ENCODE measurements around the gene RPS6KB2. TPM values are rescaled to one million over a fixed set of nuclear protein-coding genes. Genes with fewer than 3 reads are reported as not detected.
"Not testable (repeated sequence)": the region's sequence is repeated elsewhere in the genome, so short reads cannot be mapped to it uniquely, and the experiment has no call there.

The RPS6KB2 gene
- total RNA-seq, 5 donors from 2014 or later (not counting 1 experiment from before 2014, with no cell fraction given), result 60.3 to 88.0 (median 81.9) TPM

GRCh38 chr11:67464411-67465188 is 36.3 kb downstream of the RPS6KB2 start:
- WGBS (ENCODE audit: insufficient coverage), result 17% methylated on average over 24 of the region's 56 CpGs
- ChIA-PET CTCF (no interaction called here), POLR2A (no interaction called here)
- Histone ChIP-seq H3K27ac (ENCODE audit: low read length) (peak overlapping the region; percentile 85), H3K27me3 (replicated peaks in 1 of 2; ENCODE audit: control insufficient read depth in 2 of 2, extremely low read depth in 1 of 2, insufficient read depth in 2 of 2, low read length in 1 of 2) (no peaks in the 10 kb centered on the region), H3K4me3 (ENCODE audit: control insufficient read depth in 1 of 2, extremely low read depth in 1 of 2, low read length in 1 of 2) (peak overlapping the region; percentile 60 to 86), H3K4me1 (ENCODE audit: control insufficient read depth in 1 of 2, extremely low read depth in 1 of 2, insufficient read depth in 2 of 2, low read length in 2 of 2) (peaks cover 11 to 59% of the 10 kb centered on the region in 2 experiments), H3K9me3 (no peaks in the 10 kb centered on the region), H3K36me3 (ENCODE audit: control insufficient read depth in 2 of 2, extremely low read depth in 1 of 2, insufficient read depth in 1 of 2, low read length in 1 of 2) (peaks cover 4 to 7% of the 10 kb centered on the region in 2 donors)
- H3K4me3 Mint-ChIP-seq, result peak overlapping the region; percentile 78 to 82 (median 81)
- DNase-seq (peak; percentile 80 to 94 (median 91)), ATAC-seq (replicated peaks in 1 of 4) (peak; percentile 78 to 82 (median 80))
- H3K4me1 Mint-ChIP-seq, result peaks cover 36 to 49% (median 36%) of the 10 kb centered on the region in 3 donors
- H3K9me3 Mint-ChIP-seq, result no peaks in the 10 kb centered on the region
- H3K27me3 Mint-ChIP-seq, result no peaks in the 10 kb centered on the region
- H3K27ac Mint-ChIP-seq, result peak overlapping the region; percentile 94 to 96
- H3K36me3 Mint-ChIP-seq, result no peaks in the 10 kb centered on the region

DNA sequence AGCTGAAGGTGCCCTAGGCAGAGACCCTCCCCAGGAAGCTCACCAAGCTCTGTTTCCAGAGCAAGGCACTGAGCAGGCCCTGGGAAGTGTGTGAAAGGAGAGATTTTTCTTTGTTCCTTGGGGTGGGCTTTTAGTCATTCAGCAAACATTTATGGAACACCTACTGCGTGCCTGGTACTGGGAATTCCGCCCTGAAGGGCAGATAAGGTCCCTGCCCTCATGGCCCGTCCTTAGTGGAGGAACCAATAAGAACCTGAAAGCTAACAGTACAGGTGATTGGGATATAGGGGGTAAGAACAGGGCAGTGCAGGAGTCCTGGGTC is 36.9 kb downstream of the RPS6KB2 start:
- POLR2A ChIA-PET, result no interaction called here
- H3K27me3 Mint-ChIP-seq, result no peaks in the 10 kb centered on the region
- Histone ChIP-seq H3K4me3 (ENCODE audit: control insufficient read depth in 1 of 2, extremely low read depth in 1 of 2, low read length in 1 of 2) (peak overlapping the region; percentile 60 to 86), H3K36me3 (ENCODE audit: control insufficient read depth in 2 of 2, extremely low read depth in 1 of 2, insufficient read depth in 1 of 2, low read length in 1 of 2) (peaks cover 4 to 7% of the 10 kb centered on the region in 2 donors), H3K4me1 (ENCODE audit: control insufficient read depth in 1 of 2, extremely low read depth in 1 of 2, insufficient read depth in 2 of 2, low read length in 2 of 2) (peaks cover 11 to 63% of the 10 kb centered on the region in 2 experiments), H3K27ac (ENCODE audit: low read length) (peak overlapping the region; percentile 85), H3K9me3 (no peaks in the 10 kb centered on the region), H3K27me3 (replicated peaks in 1 of 2; ENCODE audit: control insufficient read depth in 2 of 2, extremely low read depth in 1 of 2, insufficient read depth in 2 of 2, low read length in 1 of 2) (no peaks in the 10 kb centered on the region)
- CTCF ChIA-PET, result interaction anchor here in 1 of 2 donors (0.6 kb wide), 1 partner anchor 34 kb away, joined by 3 read pairs; no protein-coding TSS in a partner anchor
- DNase-seq (no peak), ATAC-seq (replicated peaks in 1 of 4) (no peak)
- WGBS (ENCODE audit: insufficient coverage), result 77% methylated on average over 3 of the region's 3 CpGs
- H3K27ac Mint-ChIP-seq, result peak overlapping the region; percentile 94 to 96
- H3K36me3 Mint-ChIP-seq, result no peaks in the 10 kb centered on the region
- peaks cover 33 to 44% (median 36%) of the 10 kb centered on the region in 3 donors for H3K4me1 Mint-ChIP-seq
- H3K4me3 Mint-ChIP-seq, result peak overlapping the region; percentile 78 to 82 (median 81)
- no peaks in the 10 kb centered on the region for H3K9me3 Mint-ChIP-seq

GRCh38 chr11:67465530-67465929 is 37.2 kb downstream of the RPS6KB2 start:
- H3K27me3 Mint-ChIP-seq; H3K9me3 Mint-ChIP-seq; H3K27me3 ChIP-seq (replicated peaks in 1 of 2; ENCODE audit: control insufficient read depth in 2 of 2, extremely low read depth in 1 of 2, insufficient read depth in 2 of 2, low read length in 1 of 2); ATAC-seq (replicated peaks in 1 of 4); DNase-seq; H3K9me3 ChIP-seq; H3K36me3 Mint-ChIP-seq; H3K36me3 ChIP-seq (ENCODE audit: control insufficient read depth in 2 of 2, extremely low read depth in 1 of 2, insufficient read depth in 1 of 2, low read length in 1 of 2); POLR2A ChIA-PET: not testable (repeated sequence)
- Mint-ChIP-seq H3K27ac (peak overlapping the region; percentile 94 to 96), H3K4me3 (peak overlapping the region; percentile 78 to 82 (median 81)), H3K4me1 (peaks cover 32 to 42% (median 36%) of the 10 kb centered on the region in 3 donors)
- Histone ChIP-seq H3K4me3 (ENCODE audit: control insufficient read depth in 1 of 2, extremely low read depth in 1 of 2, low read length in 1 of 2) (peak overlapping the region; percentile 60 to 86), H3K4me1 (ENCODE audit: control insufficient read depth in 1 of 2, extremely low read depth in 1 of 2, insufficient read depth in 2 of 2, low read length in 2 of 2) (peaks cover 11 to 63% of the 10 kb centered on the region in 2 experiments), H3K27ac (ENCODE audit: low read length) (peak overlapping the region; percentile 85)
- WGBS (ENCODE audit: insufficient coverage), result no CpG with 5 or more reads among the region's 2 CpGs
- CTCF ChIA-PET, result interaction anchor here in 1 of 2 donors (0.6 kb wide), 1 partner anchor 34 kb away, joined by 3 read pairs; no protein-coding TSS in a partner anchor

GRCh38 chr11:67466367-67466766 is 38.1 kb downstream of the RPS6KB2 start:
- WGBS (ENCODE audit: insufficient coverage), result 100% methylated on average over 2 of the region's 5 CpGs
- peak overlapping the region in 2 of 3 donors; percentile 47 to 88 for H3K4me3 Mint-ChIP-seq
- H3K9me3 Mint-ChIP-seq, result no peaks in the 10 kb centered on the region
- no peaks in the 10 kb centered on the region for H3K27me3 Mint-ChIP-seq
- Histone ChIP-seq H3K4me3 (ENCODE audit: control insufficient read depth in 1 of 2, extremely low read depth in 1 of 2, low read length in 1 of 2) (no peak overlapping the region), H3K27ac (ENCODE audit: low read length) (no peak overlapping the region), H3K27me3 (replicated peaks in 1 of 2; ENCODE audit: control insufficient read depth in 2 of 2, extremely low read depth in 1 of 2, insufficient read depth in 2 of 2, low read length in 1 of 2) (no peaks in the 10 kb centered on the region), H3K4me1 (ENCODE audit: control insufficient read depth in 1 of 2, extremely low read depth in 1 of 2, insufficient read depth in 2 of 2, low read length in 2 of 2) (peaks cover 11 to 63% of the 10 kb centered on the region in 2 experiments), H3K36me3 (ENCODE audit: control insufficient read depth in 2 of 2, extremely low read depth in 1 of 2, insufficient read depth in 1 of 2, low read length in 1 of 2) (peaks cover 4 to 7% of the 10 kb centered on the region in 2 donors), H3K9me3 (no peaks in the 10 kb centered on the region)
- ChIA-PET CTCF (no interaction called here), POLR2A (no interaction called here)
- DNase-seq (no peak), ATAC-seq (replicated peaks in 1 of 4) (no peak)
- no peaks in the 10 kb centered on the region for H3K36me3 Mint-ChIP-seq
- peak overlapping the region; percentile 66 to 89 for H3K27ac Mint-ChIP-seq
- H3K4me1 Mint-ChIP-seq, result peaks cover 32 to 43% (median 36%) of the 10 kb centered on the region in 3 donors

GRCh38 chr11:67466962-67467771 is 38.9 kb downstream of the RPS6KB2 start:
- H3K9me3 ChIP-seq, result no peaks in the 10 kb centered on the region
- no peak overlapping the region for H3K27ac ChIP-seq (ENCODE audit: low read length)
- 92% methylated on average over 8 of the region's 11 CpGs for WGBS (ENCODE audit: insufficient coverage)

DNA sequence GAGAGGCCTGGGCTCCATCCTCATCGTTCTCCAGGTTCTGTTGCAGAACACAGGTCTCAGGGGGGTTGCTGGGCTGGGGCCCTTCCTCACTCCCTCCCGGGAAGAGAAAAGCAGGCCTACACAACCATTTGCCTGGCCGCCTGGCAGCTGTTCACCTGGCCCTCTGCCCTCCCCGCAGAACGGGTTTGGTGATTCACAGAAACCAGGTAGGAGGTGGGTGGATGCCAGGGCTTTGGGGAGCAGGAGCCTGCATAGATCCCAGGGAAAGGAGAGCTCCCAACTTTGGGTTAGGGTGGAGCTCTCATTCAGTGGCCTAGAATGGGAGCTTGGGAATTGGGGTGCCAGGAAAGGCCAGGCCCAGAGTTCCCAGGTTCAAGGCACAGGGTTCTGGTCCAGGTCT is 39.8 kb downstream of the RPS6KB2 start:
- ChIA-PET CTCF (interaction anchor here in 1 of 2 donors (0.5 to 1.5 kb wide), 3 partner anchors 14 to 66 kb away, joined by 3 to 10 read pairs (median 7); partner anchors contain the start of genes PPP1CA and PTPRCAP), POLR2A (interaction anchor here (0.6 to 1.3 kb wide), 2 partner anchors 27 to 31 kb away, joined by 3 to 4 read pairs; no protein-coding TSS in a partner anchor)
- WGBS (ENCODE audit: insufficient coverage), result 50% methylated on average over 3 of the region's 5 CpGs
- H3K9me3 Mint-ChIP-seq, result no peaks in the 10 kb centered on the region
- H3K4me3 Mint-ChIP-seq, result peak overlapping the region; percentile 83 to 88 (median 87)
- no peaks in the 10 kb centered on the region for H3K27me3 Mint-ChIP-seq
- H3K36me3 Mint-ChIP-seq, result no peaks in the 10 kb centered on the region
- Histone ChIP-seq H3K9me3 (no peaks in the 10 kb centered on the region), H3K36me3 (ENCODE audit: control insufficient read depth in 2 of 2, extremely low read depth in 1 of 2, insufficient read depth in 1 of 2, low read length in 1 of 2) (peaks cover 4 to 7% of the 10 kb centered on the region in 2 donors), H3K4me1 (ENCODE audit: control insufficient read depth in 1 of 2, extremely low read depth in 1 of 2, insufficient read depth in 2 of 2, low read length in 2 of 2) (peaks cover 11 to 63% of the 10 kb centered on the region in 2 experiments), H3K4me3 (ENCODE audit: control insufficient read depth in 1 of 2, extremely low read depth in 1 of 2, low read length in 1 of 2) (peak overlapping the region; percentile 80 to 84), H3K27ac (ENCODE audit: low read length) (peak overlapping the region; percentile 56), H3K27me3 (replicated peaks in 1 of 2; ENCODE audit: control insufficient read depth in 2 of 2, extremely low read depth in 1 of 2, insufficient read depth in 2 of 2, low read length in 1 of 2) (no peaks in the 10 kb centered on the region)
- H3K4me1 Mint-ChIP-seq, result peaks cover 32 to 44% (median 36%) of the 10 kb centered on the region in 3 donors
- no peak for DNase-seq
- ATAC-seq (replicated peaks in 1 of 4), result no peak
- peak overlapping the region; percentile 89 to 93 for H3K27ac Mint-ChIP-seq

More at GRCh38 chr11:67466962-67467771, 38.9 kb downstream of the RPS6KB2 start:
- H3K27me3 ChIP-seq (replicated peaks in 1 of 2; ENCODE audit: control insufficient read depth in 2 of 2, extremely low read depth in 1 of 2, insufficient read depth in 2 of 2, low read length in 1 of 2), result no peaks in the 10 kb centered on the region
- CTCF ChIA-PET, result interaction anchor here in 1 of 2 donors (1.5 kb wide), 1 partner anchor 30 kb away, joined by 7 read pairs; the partner anchor contains the start of gene PTPRCAP
- ATAC-seq (replicated peaks in 1 of 4), result no peak
- peaks cover 4 to 7% of the 10 kb centered on the region in 2 donors for H3K36me3 ChIP-seq (ENCODE audit: control insufficient read depth in 2 of 2, extremely low read depth in 1 of 2, insufficient read depth in 1 of 2, low read length in 1 of 2)
- POLR2A ChIA-PET, result interaction anchor here (0.6 kb wide), 2 partner anchors 20 to 63 kb away, joined by 6 to 7 read pairs; partner anchors contain the start of gene TBC1D10C (in 1 of the 2)
- Mint-ChIP-seq H3K36me3 (no peaks in the 10 kb centered on the region), H3K27me3 (no peaks in the 10 kb centered on the region), H3K9me3 (no peaks in the 10 kb centered on the region), H3K4me1 (peaks cover 32 to 46% (median 36%) of the 10 kb centered on the region in 3 donors), H3K27ac (peak overlapping the region; percentile 89 to 93), H3K4me3 (peak overlapping the region; percentile 83 to 88 (median 87))
- H3K4me1 ChIP-seq (ENCODE audit: control insufficient read depth in 1 of 2, extremely low read depth in 1 of 2, insufficient read depth in 2 of 2, low read length in 2 of 2), result peaks cover 11 to 63% of the 10 kb centered on the region in 2 experiments
- H3K4me3 ChIP-seq (ENCODE audit: control insufficient read depth in 1 of 2, extremely low read depth in 1 of 2, low read length in 1 of 2), result no peak overlapping the region
- DNase-seq, result no peak
